ENCODE measurements around the gene PRPF31. TPM values are rescaled to one million over a fixed set of nuclear protein-coding genes. Genes with fewer than 3 reads are reported as not detected.

Gene PRPF31
- polyA plus RNA-seq, 1 donor from 2014 or later = 76.6 TPM

DNA sequence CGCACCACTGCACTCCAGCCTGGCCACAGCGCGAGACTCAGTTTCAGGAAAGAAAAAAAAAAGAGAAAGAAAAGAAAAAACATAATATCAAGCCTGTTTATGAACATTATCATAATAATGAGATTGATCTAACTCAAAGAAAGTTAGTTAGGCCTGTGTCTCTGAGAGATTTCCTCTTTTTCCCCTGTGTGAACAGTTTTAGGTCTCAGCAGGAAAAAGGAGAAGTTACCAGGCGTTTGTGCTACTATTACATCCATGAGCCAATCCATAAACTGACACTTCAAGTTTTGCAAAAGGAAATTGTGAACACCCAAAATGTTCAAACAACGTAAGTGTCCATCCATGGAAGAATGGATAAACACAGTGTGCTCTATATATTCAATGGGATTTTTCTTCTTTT is 38.2 kb upstream of the PRPF31 start:
- Histone ChIP-seq H3K27me3 (ENCODE audit: insufficient read depth, low read depth, low read length) (no peaks in the 10 kb centered on the region), H3K9me2 (ENCODE audit: insufficient read depth, low read length) (no peaks in the 10 kb centered on the region), H3F3A (ENCODE audit: insufficient read depth, low read length, poor library complexity, severe bottlenecking) (no peaks in the 10 kb centered on the region), H4K20me1 (ENCODE audit: insufficient read depth) (no peaks in the 10 kb centered on the region), H3K36me3 (ENCODE audit: insufficient read depth, low read length) (no peaks in the 10 kb centered on the region), H3K79me2 (replicated peaks; ENCODE audit: insufficient read depth, low read length) (no peaks in the 10 kb centered on the region), H3K4me3 (ENCODE audit: low read length) (no peak overlapping the region), H3K4me2 (ENCODE audit: low read length) (no peak overlapping the region), H3K27ac (ENCODE audit: low read length) (no peak overlapping the region), H3K9ac (ENCODE audit: low read length) (no peak overlapping the region), H3K9me3 (ENCODE audit: low read length) (no peaks in the 10 kb centered on the region), H2AFZ (ENCODE audit: low read depth, low read length) (no peak overlapping the region)
- TF ChIP-seq POLR2AphosphoS5 (IDR thresholded peaks at IDR 0.05) (no peak), EP300 (conservative IDR thresholded peaks at IDR 0.05; ENCODE audit: poor library complexity, severe bottlenecking) (no peak), MXI1 (conservative IDR thresholded peaks at IDR 0.05; ENCODE audit: poor library complexity, severe bottlenecking) (no peak), EZH2 (IDR thresholded peaks at IDR 0.05; ENCODE audit: borderline replicate concordance, insufficient read depth, low read length, poor library complexity, severe bottlenecking) (no peak), SMC3 (conservative IDR thresholded peaks at IDR 0.05; ENCODE audit: poor library complexity) (no peak), RAD21 (conservative IDR thresholded peaks at IDR 0.05) (no peak), TAF1 (IDR thresholded peaks at IDR 0.05; ENCODE audit: low read depth) (no peak)
- TF ChIP-seq, protein P1, sequence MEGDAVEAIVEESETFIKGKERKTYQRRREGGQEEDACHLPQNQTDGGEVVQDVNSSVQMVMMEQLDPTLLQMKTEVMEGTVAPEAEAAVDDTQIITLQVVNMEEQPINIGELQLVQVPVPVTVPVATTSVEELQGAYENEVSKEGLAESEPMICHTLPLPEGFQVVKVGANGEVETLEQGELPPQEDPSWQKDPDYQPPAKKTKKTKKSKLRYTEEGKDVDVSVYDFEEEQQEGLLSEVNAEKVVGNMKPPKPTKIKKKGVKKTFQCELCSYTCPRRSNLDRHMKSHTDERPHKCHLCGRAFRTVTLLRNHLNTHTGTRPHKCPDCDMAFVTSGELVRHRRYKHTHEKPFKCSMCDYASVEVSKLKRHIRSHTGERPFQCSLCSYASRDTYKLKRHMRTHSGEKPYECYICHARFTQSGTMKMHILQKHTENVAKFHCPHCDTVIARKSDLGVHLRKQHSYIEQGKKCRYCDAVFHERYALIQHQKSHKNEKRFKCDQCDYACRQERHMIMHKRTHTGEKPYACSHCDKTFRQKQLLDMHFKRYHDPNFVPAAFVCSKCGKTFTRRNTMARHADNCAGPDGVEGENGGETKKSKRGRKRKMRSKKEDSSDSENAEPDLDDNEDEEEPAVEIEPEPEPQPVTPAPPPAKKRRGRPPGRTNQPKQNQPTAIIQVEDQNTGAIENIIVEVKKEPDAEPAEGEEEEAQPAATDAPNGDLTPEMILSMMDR (IDR thresholded peaks at IDR 0.05; ENCODE audit: poor library complexity, severe bottlenecking) = no peak
- TF ChIP-seq, protein P2, sequence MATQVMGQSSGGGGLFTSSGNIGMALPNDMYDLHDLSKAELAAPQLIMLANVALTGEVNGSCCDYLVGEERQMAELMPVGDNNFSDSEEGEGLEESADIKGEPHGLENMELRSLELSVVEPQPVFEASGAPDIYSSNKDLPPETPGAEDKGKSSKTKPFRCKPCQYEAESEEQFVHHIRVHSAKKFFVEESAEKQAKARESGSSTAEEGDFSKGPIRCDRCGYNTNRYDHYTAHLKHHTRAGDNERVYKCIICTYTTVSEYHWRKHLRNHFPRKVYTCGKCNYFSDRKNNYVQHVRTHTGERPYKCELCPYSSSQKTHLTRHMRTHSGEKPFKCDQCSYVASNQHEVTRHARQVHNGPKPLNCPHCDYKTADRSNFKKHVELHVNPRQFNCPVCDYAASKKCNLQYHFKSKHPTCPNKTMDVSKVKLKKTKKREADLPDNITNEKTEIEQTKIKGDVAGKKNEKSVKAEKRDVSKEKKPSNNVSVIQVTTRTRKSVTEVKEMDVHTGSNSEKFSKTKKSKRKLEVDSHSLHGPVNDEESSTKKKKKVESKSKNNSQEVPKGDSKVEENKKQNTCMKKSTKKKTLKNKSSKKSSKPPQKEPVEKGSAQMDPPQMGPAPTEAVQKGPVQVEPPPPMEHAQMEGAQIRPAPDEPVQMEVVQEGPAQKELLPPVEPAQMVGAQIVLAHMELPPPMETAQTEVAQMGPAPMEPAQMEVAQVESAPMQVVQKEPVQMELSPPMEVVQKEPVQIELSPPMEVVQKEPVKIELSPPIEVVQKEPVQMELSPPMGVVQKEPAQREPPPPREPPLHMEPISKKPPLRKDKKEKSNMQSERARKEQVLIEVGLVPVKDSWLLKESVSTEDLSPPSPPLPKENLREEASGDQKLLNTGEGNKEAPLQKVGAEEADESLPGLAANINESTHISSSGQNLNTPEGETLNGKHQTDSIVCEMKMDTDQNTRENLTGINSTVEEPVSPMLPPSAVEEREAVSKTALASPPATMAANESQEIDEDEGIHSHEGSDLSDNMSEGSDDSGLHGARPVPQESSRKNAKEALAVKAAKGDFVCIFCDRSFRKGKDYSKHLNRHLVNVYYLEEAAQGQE (IDR thresholded peaks at IDR 0.05; ENCODE audit: borderline replicate concordance) = no peak

DNA sequence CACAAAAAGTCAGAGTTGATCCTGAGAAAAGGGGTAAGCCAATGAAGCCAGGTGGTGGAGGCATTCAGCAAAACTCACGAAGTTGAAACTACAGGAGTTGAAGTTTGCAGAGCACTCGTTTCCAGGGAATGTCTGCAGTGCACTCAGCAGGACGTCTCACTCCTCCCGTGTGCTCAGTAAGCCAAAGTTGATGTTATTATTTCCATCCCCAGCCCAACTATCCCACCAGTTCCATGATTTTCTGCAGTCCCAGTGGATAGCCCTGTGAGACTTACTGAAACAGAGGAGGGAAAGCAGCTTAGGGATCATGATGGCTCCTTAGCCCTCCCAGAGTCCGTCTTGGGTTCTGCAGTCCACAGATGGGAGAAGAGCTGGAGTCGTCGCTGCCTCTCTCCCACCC is 34.5 kb upstream of the PRPF31 start, which contains the start of gene TARM1:
TARM1 (minus strand) TSS at position 334 of the 400 bp plus-strand sequence; CDS start at position 309, 25 bp downstream.
- TF ChIP-seq SMC3 (conservative IDR thresholded peaks at IDR 0.05; ENCODE audit: poor library complexity) (no peak), TAF1 (IDR thresholded peaks at IDR 0.05; ENCODE audit: low read depth) (no peak), EP300 (conservative IDR thresholded peaks at IDR 0.05; ENCODE audit: poor library complexity, severe bottlenecking) (no peak), RAD21 (conservative IDR thresholded peaks at IDR 0.05) (no peak), MXI1 (conservative IDR thresholded peaks at IDR 0.05; ENCODE audit: poor library complexity, severe bottlenecking) (no peak), POLR2AphosphoS5 (IDR thresholded peaks at IDR 0.05) (no peak)
- TF ChIP-seq, protein P1 (IDR thresholded peaks at IDR 0.05; ENCODE audit: poor library complexity, severe bottlenecking) = no peak
- TF ChIP-seq, protein P2 (IDR thresholded peaks at IDR 0.05; ENCODE audit: borderline replicate concordance) = no peak
- Histone ChIP-seq H3K27ac (ENCODE audit: low read length) (no peak within 1 kb of the TSS), H4K20me1 (ENCODE audit: insufficient read depth) (no peaks in the 10 kb centered on the region), H3K9me2 (ENCODE audit: insufficient read depth, low read length) (no peaks in the 10 kb centered on the region), H3K9ac (ENCODE audit: low read length) (no peak within 1 kb of the TSS), H3K4me2 (ENCODE audit: low read length) (no peak within 1 kb of the TSS), H3F3A (ENCODE audit: insufficient read depth, low read length, poor library complexity, severe bottlenecking) (no peaks in the 10 kb centered on the region), H3K27me3 (ENCODE audit: insufficient read depth, low read depth, low read length) (no peaks in the 10 kb centered on the region), H2AFZ (ENCODE audit: low read depth, low read length) (no peak within 1 kb of the TSS), H3K79me2 (replicated peaks; ENCODE audit: insufficient read depth, low read length) (no peaks in the 10 kb centered on the region), H3K4me3 (ENCODE audit: low read length) (no peak within 1 kb of the TSS), H3K36me3 (ENCODE audit: insufficient read depth, low read length) (no peaks in the 10 kb centered on the region), H3K9me3 (ENCODE audit: low read length) (no peaks in the 10 kb centered on the region)

All from neural cell (in vitro differentiated cells).